Stimulated activated CD4-positive, alpha-beta T cell treated with anti-CD3 and anti-CD28 coated beads, Interleukin-1b, Interleukin-23, amount 100 ng/mL, for 24 hours (primary cell): ENCODE data around the gene HS3ST6.
A peak's percentile ranks its signal among the peaks of the same experiment; 100 is the strongest.
"Not testable (repeated sequence)": the region's sequence is repeated elsewhere in the genome, so short reads cannot be mapped to it uniquely, and the experiment has no call there.

Experiments
- DNase-seq, 4 experiments: peaks; one replicate each; pipeline ENCODE4 v3.0.0-alpha.2; 2020; ENCODE audit warnings: low read depth in 4 of 4, low spot score in 1 of 4

The HS3ST6 gene

GRCh38 chr16:1947369-1947670 lies 29.1 kb upstream of the HS3ST6 start:
- DNase-seq: no peak

GRCh38 chr16:1946495-1947368 lies 28.5 kb upstream of the HS3ST6 start:
- DNase-seq: no peak

- no peak for DNase-seq
Observed at GRCh38 chr16:1945559-1946391, 27.6 kb upstream of the HS3ST6 start.

DNA sequence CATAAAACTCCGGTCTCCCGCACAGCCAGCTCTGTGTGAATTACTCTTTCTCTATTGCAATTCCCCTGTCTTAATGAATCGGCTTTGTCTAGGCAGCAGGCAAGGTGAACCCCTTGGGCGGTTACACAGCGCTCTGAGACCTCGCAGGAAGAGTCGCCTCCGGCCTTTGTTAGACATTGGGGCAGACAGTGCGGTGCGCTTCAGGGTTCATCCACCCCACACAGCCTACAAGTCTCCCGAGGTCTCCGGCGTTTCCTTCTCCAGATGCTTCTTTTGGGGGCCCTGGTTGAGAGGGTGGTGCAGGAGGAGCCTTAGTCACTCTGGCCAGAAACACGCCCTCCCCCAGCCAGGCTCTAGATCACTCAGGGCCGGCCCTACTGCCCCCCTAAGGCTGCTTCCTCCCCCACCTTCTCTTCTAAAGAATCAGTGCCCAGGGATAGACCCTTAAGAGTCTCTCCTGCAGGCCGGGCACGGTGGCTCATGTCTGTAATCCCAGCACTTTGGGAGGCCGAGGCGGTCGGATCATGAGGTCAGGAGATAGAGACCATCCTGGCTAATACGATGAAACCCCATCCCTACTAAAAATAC lies 26.5 kb upstream of the HS3ST6 start:
- DNase-seq: no peak

- peak; percentile 97 to 100 (median 100) for DNase-seq
Observed at GRCh38 chr16:1942810-1943726, 24.9 kb upstream of the HS3ST6 start, which contains the start of gene MSRB1. Gene MSRB1, minus strand, starts transcription at chr16:1943199. Its CDS starts 43 bp downstream, at chr16:1943156.

GRCh38 chr16:1942047-1942809 lies 24.0 kb upstream of the HS3ST6 start:
- DNase-seq: no peak

DNA sequence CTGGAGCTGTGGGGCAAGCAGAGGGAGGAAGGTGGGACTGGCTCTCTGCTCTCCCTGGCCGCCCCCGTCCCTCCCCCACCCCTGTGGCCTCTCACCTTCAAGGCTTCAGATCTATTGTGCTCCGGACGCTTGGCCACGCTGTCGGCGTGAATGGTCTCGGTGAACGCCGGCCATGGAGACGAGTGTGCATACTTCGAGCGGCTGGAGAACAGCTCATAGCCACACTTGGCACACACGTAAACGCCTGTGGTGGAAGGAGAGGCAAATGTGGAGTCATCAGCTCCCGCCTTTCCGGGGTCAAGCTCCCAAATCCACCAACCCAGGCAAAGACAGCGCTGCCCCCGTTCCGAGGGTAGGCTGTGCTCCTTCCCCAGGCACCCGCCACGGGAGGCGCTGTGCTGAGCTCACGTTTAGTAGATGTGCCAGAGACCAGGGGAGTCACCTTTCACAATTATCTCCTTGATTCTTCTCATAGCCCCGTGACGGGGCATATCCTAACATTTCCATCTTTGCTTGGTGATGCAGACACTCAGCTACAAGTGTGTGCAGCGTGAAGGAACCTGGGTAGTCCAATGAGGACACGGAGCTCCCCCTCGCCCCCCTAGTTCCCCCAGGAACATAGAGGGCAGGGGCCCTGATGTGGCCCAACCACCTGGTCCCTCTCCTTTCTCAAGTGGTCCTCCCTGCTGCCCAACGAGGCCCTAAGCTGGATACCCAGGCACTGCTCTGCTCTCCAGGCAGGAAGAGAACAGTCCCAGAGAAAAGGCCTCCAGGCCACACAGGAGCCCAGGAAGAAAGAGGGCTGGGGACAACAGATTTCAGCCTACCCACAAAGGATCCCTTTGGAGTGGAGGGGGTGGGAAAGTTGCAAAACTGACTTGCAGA lies 23.2 kb upstream of the HS3ST6 start:
- no peak for DNase-seq

DNA sequence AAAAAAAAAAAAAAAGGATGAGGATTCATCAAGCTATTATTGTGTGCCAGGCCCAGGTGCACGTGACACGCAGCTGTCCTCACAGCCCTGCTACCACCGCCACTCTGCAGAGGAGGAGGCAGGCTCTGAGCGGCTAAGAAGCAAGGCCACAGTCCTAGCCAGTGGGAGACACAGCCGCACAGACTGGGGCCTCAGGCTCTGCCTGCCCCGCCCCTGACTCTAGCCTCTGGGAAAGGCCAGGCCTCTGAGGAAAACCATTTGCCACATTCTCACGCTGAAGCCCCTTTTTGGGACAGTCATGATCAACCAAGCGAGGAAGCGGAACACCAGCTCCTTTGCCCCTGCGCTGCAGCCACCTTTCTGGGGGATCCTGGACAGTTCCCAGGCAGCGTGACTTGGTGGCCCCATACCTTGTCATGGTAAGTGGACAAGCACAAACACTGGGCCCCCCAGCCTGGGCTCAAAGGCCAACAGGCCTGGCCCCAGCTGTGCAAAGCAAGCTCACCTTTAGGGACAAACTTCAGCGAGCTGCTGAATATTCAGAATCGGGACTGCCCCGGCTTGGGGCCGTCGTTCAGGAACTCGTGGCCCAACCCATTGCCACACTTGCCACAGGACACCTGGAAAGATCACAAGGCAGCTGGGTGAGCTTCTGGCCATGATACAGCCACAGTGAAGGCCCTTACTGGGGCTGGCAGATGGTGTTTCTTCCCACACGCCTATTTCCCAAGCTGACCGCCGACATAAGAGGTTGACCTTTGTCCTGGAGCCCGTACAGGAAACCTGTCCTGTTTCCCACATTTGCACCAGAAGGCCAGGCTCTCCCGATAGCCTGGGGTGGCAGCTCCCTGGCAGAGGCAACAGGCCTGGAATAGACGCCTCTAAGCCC lies 22.3 kb upstream of the HS3ST6 start:
- DNase-seq: no peak

DNA sequence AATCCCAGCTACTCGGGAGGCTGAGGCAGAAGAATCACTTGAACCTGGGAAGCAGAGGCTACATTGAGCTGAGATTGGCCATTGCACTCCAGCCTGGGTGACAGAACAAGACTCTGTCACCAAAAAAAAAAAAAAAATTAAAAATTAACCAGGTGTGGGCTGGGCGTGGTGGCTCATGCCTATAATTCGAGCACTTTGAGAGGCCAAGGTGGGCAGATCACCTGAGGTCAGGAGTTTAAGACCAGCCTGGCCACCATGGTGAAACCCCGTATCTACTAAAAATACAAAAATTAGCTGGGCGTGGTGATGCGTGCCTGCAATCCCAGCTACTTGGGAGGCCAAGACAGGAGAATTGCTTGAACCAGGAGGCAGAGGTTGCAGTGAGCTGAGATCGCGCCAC lies 21.6 kb upstream of the HS3ST6 start:
- DNase-seq: not testable (repeated sequence)

- DNase-seq: no peak
Observed at GRCh38 chr16:1938910-1939309, 20.7 kb upstream of the HS3ST6 start.

DNA sequence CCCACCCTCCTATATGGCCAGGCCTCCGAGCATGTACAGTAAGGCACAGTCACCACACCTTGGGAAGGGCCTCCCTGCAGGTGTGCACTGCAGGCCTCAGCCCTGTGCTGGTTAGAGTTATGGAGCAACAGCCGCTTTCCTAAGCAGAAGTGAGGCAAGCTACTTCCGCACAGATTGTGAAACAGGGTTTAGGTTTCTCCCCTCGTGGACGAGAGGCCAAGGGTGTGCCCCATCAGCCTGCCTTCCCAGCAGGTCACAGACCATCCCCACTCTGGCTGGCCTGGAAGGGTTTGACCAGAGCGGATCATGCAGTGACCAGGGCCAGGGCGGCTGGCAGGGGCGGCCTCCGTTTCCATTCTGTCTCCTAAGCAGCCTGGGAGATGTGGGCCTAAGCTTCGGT lies 20.1 kb upstream of the HS3ST6 start:
- DNase-seq: no peak

- no peak for DNase-seq
Observed at GRCh38 chr16:1936945-1937479, 18.8 kb upstream of the HS3ST6 start.

DNA sequence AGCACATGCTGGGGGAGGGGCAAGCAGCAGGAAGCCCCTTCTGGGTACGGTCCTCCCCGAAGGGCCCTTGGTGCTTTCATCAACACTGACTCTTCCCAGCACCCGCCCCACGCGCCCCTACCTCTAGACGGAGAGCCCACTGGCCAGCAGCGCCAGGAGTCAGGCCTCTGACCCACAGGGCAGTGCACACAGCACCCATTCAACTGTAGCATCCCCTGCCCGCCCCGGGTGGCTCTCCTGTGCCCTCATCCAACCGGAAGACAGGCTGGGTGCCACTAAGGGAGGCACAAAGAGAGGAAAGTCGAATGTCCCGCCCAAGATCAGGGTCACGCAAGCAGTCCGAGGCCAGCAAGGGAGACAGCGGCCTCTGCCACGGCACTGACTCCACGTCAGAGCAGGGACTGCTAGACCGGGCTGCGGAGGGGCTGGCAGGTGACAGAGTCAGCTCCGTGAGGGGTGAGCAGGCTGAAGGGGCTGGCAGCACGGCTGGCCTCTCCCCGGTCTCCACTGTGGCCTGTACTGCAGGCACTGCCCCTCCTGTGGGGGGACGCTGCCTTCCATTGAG lies 15.0 kb upstream of the HS3ST6 start:
- no peak for DNase-seq

DNA sequence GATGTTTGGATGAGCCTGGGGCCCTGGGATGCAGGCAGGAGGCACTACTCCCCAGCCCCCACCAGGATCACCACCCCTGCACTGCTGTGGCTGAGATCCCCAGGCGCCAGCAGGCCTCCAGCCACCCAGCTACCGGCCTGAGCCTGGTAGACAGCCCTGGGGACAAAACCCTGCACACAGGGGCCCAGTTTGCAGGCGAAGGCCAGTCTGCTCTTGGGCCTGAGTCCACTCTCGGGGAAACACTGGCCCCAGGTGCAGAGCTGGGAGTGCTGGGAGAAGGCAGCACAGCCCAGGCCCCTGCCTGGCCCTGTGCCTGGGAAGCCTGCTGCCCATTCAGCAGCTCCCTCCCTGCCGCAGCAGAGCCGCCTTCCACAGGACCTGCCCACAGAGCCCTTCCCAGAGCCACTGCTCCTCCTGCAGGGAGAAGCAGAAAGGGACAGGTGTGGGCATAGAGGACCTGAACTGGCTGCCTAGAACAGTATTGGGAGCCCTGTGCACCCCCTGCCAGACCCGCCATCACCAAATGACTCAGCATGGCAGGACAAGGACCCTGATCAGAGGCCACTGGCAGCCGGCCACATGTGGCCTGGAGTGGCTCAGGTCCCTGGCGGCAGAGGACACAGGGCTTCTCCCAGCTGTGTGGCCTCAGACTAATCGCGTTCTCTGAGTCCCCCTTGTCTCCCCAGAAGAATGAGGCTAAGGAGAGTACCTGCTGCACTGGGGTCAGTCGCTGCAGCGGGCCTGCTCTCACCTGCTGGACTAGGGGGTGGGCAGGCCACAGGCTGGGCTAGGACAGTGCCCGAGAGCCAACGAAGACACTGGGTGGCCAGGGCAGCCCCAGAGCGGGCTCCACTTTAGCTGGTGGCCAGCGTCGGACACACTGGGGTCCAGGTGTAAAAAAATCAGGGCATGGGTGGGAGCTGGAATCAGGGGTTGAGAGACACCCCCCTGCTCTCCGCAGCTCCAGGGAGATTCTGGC lies 14.1 kb upstream of the HS3ST6 start:
- no peak for DNase-seq

DNA sequence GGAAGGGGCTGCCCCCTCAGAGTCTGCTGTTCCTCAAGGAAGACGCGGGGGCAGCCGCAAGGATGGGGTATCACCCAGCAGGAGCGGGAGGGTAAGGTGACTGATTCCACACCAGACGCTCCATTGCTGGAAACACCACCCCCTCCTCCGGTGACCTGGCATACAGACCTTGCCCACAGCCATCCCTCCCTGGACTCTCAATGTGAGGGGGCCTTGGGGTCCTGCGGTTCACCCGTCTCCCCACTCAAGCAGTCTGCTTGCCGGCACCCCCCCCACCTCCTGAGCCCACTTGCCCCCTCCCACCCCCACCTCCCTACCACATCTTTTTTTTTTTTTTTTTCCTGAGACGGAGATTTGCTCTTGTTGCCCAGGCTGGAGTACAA lies 12.1 kb upstream of the HS3ST6 start:
- DNase-seq: no peak

DNA sequence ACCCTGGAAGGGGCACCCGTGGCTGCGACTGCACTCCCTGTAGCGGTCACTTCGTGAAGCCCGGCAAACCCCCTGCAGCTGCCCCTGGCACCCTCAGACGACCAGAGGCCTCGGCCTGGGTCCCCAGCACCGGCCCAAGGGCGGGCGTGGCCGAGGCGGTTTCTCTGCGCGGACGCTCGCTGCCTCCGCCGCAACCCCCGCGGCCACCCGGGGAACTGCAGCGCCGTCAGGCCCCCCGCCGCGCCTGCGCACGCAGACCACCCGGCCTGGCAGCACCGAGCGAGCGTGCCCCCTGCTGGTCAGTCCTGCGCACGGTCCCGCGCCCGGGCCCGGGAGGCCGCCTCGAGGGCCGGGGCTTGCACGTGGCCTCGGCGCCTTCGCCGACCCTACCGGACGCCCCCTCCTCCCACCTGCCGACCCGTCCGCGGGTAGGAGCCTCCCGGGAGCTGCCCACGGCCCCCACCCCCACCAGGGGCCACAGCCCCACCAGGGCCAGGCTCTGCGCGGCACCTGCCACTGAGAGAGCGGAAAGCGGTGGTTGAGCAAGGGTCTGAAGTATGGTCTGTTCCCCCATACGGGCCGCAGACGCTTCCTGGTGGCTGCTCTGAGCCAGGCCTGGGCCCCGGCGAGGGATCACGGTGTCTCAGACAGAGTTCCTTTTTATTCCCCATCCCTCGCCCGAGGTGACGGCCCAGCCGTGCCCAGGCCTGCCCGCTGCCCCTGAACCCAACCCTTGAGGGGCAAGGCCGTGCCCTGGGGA lies 11.5 kb upstream of the HS3ST6 start:
- DNase-seq: peak; percentile 88 to 97 (median 92)
